ENCODE measurements around the gene MED12.

DNA sequence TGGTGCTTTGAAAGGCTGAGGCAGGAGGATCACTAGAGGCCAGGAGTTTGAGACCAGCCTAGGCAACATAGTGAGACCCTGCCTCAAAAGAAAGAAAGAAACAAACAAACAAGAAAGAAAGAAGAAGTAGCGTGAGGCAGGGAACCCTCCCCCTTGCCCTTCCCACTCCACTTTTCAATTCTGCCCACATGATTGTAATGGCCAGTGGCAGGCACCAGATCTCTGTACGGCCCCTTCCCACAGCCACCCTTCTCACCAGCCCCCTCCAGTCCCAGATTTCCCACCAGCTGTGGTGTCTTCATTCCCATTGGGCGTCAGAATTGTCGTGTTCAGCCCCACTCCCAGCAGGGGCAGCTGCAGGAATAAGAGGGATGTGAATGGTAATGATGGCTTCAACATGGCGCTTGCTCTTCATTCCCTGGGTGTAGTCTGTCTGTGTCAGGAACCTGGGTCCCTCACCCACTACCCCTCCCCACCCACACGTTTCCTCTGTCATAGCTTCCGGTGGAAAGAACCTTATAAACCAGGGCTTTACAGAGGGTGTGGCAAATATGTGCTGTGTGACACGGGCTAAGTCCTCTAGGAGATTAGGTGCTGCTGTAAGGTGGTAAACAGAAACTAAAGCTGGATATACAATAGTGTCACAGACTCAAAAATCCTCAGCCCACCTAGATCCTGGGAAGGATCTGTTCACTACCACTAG, 7.1 kb upstream of the MED12 start, which contains the start of gene IL2RG:
- no peak for TF ChIP-seq CTCF (IDR thresholded peaks at IDR 0.05; ENCODE audit: insufficient read depth, low read length)
- TF ChIP-seq REST (IDR thresholded peaks at IDR 0.05; ENCODE audit: insufficient replicate concordance, low read depth) = no peak

Data from HL-60 (cell line).